Left lobe of liver (tissue), 2 donors: ENCODE results near the gene FCN3. TPM values are rescaled to one million over a fixed set of nuclear protein-coding genes. Genes with fewer than 3 reads are reported as not detected.
A peak's percentile ranks its signal among the peaks of the same experiment; 100 is the strongest.
"Not testable (repeated sequence)": the region's sequence is repeated elsewhere in the genome, so short reads cannot be mapped to it uniquely, and the experiment has no call there.

Experiments used
- ATAC-seq: fragments of 200-7000 bp; cut with Tn5 transposase; one replicate; pipeline ENCODE4 v1.9.1; 2020; ENCODE audit warnings: mild to moderate bottlenecking, moderate library complexity
- DNase-seq: peaks from one replicate; pipeline ENCODE4 v3.0.0-alpha.2; 2020; ENCODE audit warnings: low spot score
- total RNA-seq: library from RNA; stranded (reverse); gene quantifications from one replicate; pipeline ENCODE4 v1.2.1, GENCODE V29; 2021
- donor health status: DM: no; HTN: no; CAD: no; lungs with moderate emphysema.
- donor health status: DM: no; HTN: yes; CAD: no.

Gene FCN3
- total RNA-seq = 101 TPM

DNA sequence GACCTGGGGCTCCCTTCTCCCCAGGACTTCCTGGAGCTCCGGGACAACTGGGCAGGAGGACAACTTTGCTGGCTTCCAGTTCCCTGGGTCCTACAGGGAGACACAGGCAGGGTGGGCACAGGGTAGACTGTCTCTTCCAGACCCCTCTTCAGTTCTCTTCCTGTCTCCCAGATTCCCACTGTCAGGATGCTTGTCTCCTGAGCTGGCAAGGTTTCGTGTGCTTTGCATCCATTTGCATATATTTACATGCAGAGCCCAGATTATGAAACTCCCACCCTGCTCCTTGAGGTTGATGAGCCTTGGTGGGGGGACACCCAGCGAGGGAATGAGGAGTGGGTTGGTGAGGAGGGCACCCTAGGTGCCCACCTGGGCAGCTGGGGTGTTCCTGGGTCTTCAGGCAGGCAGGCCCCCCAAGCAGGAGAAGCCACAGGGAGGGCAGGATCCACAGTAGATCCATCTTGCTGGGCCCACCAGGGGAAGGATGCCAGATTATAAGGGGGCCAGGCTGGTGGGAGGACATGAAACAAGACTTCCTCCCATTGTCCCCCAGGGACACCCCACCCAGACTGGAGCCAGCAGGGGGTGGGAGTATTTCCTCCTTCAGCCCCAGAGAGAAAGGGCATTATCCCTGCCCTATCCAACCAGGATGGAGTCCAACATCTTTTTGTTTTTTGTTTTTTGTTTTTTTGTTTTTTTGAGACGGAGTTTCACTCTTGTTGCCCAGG, at the start of gene FCN3:
Gene FCN3, minus strand, starts transcription at position 463 of the 725 bp plus-strand sequence. Its CDS starts 6 bp downstream, at position 457.
- ATAC-seq (peak; percentile 54), DNase-seq (no peak)

- no peak for ATAC-seq
- DNase-seq = no peak
These were observed 49.1 kb upstream of the FCN3 start for GRCh38 chr1:27423709-27424108.

GRCh38 chr1:27418326-27419185, 43.9 kb upstream of the FCN3 start:
- DNase-seq = no peak
- peak; percentile 23 for ATAC-seq

- no peak for ATAC-seq
These were observed 43.1 kb upstream of the FCN3 start for GRCh38 chr1:27417713-27418112.

DNA sequence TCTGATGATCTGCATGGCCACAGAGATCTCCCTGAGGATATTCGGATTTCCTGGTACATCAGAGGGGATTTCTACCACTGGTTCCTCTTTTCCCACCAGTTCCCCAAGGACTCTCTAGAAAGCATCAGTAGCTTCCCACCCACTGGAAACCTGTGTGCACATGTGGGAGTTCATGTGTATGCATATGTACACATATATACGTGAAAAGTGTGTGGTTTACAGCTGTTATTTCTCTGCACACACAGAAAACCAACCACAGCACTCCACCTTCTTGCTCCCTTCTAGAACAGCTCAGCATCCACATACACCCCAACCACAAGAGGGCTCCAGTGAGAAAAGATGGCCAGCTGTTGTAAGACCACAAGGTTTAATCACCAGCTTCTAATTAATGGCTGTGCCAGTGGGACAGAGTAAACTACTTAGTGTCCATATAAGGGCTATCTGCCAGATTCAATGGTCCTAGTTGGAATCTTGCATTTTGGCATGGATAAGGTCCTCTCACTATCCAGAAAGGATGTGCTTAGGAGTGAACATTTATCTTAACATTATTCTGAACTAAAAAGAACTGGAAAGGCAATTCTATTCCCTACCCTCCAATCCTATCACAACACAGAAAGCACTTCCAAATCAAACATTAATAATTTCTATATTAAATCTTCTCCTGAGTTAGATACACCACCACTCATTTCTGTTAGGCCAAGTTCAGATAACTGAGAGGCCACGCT, 41.9 kb upstream of the FCN3 start:
- DNase-seq = no peak

More at GRCh38 chr1:27417713-27418112, 43.1 kb upstream of the FCN3 start:
- DNase-seq = no peak

GRCh38 chr1:27414091-27414490, 39.5 kb upstream of the FCN3 start:
- DNase-seq (no peak), ATAC-seq (no peak)

More for the DNA sequence above, 41.9 kb upstream of the FCN3 start:
- peak; percentile 77 for ATAC-seq

DNA sequence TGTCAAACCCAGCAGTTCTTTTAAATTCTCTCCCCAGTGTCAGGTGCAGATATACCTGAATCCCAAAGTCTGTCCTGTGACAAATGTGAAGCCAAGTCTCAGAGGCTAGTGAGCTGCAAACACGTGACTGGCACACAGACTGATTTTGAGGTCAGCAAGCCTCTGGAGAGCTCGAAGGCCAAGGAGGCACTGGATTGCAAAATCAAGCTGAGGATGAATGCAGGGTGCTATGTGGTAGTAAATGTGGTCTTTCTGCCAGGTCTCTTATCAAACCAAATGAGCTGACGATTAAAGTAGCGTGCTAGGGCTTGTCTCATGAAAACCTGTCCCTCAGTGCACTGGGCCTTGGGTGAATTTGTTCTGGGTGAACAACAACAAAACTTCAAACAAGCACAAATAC, 38.4 kb upstream of the FCN3 start:
- DNase-seq (no peak), ATAC-seq (peak; percentile 78)

GRCh38 chr1:27412502-27412901, 37.9 kb upstream of the FCN3 start:
- no peak for DNase-seq
- no peak for ATAC-seq

DNA sequence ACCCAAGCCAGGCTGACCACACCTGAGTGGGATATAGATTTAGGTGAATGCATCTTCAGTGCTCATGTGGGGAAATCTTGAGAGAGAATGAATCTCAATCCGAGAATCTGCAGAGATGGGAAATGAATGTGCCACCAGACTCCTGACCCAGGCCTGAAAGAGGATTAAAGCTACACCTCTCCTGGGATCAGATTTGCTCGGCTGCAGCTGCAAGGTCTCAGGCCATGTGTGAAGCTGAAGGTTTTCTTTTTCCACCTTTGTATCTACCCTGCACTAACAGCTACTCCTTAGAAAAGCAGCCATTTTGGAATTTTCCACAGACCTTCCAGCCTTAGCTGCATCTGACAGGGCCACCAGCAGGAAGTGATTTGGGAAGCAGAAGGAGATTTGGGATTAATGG, 36.1 kb upstream of the FCN3 start:
- no peak for ATAC-seq
- no peak for DNase-seq

GRCh38 chr1:27409669-27410068, 35.0 kb upstream of the FCN3 start:
- no peak for ATAC-seq
- DNase-seq = no peak

DNA sequence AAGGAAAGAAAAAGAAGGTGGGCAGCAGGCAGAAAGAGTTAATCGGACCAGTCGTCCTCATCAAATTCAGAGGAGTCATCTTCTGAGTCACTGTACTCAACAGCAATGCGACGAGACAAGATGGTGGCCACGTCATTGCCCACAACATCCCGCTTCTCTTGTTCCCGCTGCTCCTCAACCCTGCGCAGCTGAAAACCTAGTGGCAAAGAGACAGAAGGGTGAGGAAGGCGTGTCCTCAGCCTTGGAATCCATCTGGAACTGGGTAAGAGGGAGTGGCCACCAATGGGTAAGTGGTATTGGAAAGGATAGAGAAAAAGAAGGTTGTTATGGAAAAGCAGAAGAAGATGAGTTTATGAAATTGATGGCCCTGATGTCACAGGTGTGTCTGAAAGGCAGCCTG, 33.5 kb upstream of the FCN3 start:
- ATAC-seq (no peak), DNase-seq (no peak)

GRCh38 chr1:27406791-27407190, 32.2 kb upstream of the FCN3 start:
- not testable (repeated sequence) for ATAC-seq, DNase-seq

- DNase-seq (no peak), ATAC-seq (no peak)
These were observed 31.7 kb upstream of the FCN3 start for GRCh38 chr1:27406362-27406680.

- DNase-seq, ATAC-seq: not testable (repeated sequence)
These were observed 31.2 kb upstream of the FCN3 start for GRCh38 chr1:27405598-27406361.

GRCh38 chr1:27405074-27405473, 30.4 kb upstream of the FCN3 start:
- ATAC-seq (no peak), DNase-seq (no peak)

DNA sequence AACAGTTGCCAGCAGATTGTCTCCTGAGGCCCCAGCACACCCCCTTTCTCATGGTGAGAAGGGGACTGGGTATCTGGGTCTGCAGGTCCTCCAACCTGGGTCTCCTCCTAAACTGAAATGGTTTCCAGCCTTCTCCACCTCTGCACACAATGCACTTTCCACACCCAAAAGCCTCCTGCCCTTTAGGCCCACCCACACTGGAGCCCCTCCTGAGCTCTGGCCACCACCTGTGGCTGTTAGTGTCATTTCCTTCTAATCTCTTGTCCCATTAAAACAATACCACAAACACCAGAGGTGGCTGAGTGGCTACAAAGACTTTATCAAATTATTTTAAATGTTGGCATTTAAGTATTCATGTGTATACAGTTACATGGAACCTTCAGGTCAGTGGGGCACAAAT, 29.3 kb upstream of the FCN3 start:
- DNase-seq (no peak), ATAC-seq (no peak)

GRCh38 chr1:27403065-27403726, 28.6 kb upstream of the FCN3 start:
- ATAC-seq (peak; percentile 19), DNase-seq (no peak)

DNA sequence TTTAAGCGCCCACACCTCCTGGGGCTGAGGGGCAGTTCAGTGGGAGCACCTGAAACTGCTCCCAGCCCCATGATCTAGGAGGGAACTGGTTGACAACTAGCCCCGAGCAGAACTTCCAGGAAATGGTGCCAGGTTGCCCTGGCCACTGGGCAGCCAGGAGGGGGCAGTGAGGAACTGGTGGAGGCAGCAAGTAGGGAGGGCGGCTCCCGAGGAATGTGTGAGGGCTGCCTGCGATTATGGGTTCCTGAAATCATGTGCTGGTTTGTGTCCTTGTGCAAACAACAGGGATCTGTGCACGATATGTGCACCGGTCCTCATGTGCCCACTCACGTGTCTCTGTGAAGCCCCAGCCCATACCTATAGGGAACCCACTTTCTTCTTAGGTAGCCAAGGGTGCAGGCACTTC, 27.7 kb upstream of the FCN3 start:
- DNase-seq = peak; percentile 56
- peak; percentile 72 for ATAC-seq

GRCh38 chr1:27400963-27401341, 26.3 kb upstream of the FCN3 start:
- no peak for ATAC-seq
- DNase-seq = no peak
